ENCODE data around the gene GPR68.

- TF ChIP-seq POLR2A (IDR thresholded peaks at IDR 0.05): no peak
- TF ChIP-seq, protein P1, sequence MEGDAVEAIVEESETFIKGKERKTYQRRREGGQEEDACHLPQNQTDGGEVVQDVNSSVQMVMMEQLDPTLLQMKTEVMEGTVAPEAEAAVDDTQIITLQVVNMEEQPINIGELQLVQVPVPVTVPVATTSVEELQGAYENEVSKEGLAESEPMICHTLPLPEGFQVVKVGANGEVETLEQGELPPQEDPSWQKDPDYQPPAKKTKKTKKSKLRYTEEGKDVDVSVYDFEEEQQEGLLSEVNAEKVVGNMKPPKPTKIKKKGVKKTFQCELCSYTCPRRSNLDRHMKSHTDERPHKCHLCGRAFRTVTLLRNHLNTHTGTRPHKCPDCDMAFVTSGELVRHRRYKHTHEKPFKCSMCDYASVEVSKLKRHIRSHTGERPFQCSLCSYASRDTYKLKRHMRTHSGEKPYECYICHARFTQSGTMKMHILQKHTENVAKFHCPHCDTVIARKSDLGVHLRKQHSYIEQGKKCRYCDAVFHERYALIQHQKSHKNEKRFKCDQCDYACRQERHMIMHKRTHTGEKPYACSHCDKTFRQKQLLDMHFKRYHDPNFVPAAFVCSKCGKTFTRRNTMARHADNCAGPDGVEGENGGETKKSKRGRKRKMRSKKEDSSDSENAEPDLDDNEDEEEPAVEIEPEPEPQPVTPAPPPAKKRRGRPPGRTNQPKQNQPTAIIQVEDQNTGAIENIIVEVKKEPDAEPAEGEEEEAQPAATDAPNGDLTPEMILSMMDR (IDR thresholded peaks at IDR 0.05): no peak
These were observed 28.9 kb upstream of the GPR68 start for GRCh38 chr14:91273273-91273884.

All from vagina (tissue), 2 donors.